H1 (cell line): Measurements from ENCODE around the gene ABHD10. TPM values are rescaled to one million over a fixed set of nuclear protein-coding genes. Genes with fewer than 3 reads are reported as not detected.

Experiments used
- BRCA1 ChIP-seq: IDR thresholded peaks from 2 replicates; pipeline ENCODE4 v1.6.1; 2012; ENCODE audit warnings: low read depth, low read length, improper control_type of control experiment
- CREB1 ChIP-seq: IDR thresholded peaks from 2 replicates; pipeline ENCODE4 v1.6.1; 2012; ENCODE audit warnings: inconsistent platforms
- CTCF ChIP-seq, 3 experiments: IDR thresholded peaks; 1 replicate in 2 of 3; 2 replicates in 1 of 3; pipeline versions ENCODE4 v1.5.1 to v1.6.1; 2011; ENCODE audit warnings: low read length in 3 of 3, mild to moderate bottlenecking in 3 of 3, inconsistent platforms in 2 of 3, low read depth in 1 of 3, moderate library complexity in 1 of 3; ENCODE audit not compliant: insufficient read depth in 1 of 3; ENCODE audit errors: control extremely low read depth in 1 of 3
- GABPA ChIP-seq: IDR thresholded peaks from 2 replicates; pipeline ENCODE4 v1.6.1; 2011; ENCODE audit warnings: mild to moderate bottlenecking, low read length, moderate library complexity, borderline replicate concordance; ENCODE audit not compliant: insufficient read depth
- GTF2F1 ChIP-seq: IDR thresholded peaks from 2 replicates; pipeline ENCODE4 v1.6.1; 2012; ENCODE audit warnings: low read depth, low read length, improper control_type of control experiment, borderline replicate concordance
- NANOG ChIP-seq: IDR thresholded peaks from 2 replicates; pipeline ENCODE4 v1.6.1; 2011; ENCODE audit warnings: low read length, low read depth, mild to moderate bottlenecking, inconsistent platforms; ENCODE audit not compliant: insufficient read depth, poor library complexity, severe bottlenecking
- USF2 ChIP-seq: IDR thresholded peaks from 2 replicates; pipeline ENCODE4 v1.6.1; 2011; ENCODE audit warnings: low read length, improper control_type of control experiment
- polyA plus RNA-seq, 7 experiments: library from polyadenylated mRNA; depleted of rRNA in 3 of 7; stranded (reverse) in 5 of 7; unstranded in 2 of 7; fragments of >200 nt in 5 of 7; fragments of 200-250 nt in 2 of 7; gene quantifications; 1 replicate in 5 of 7; 2 replicates in 1 of 7; 4 replicates in 1 of 7; pipeline versions ENCODE4 v1.2.1 to v1.2.3, GENCODE V29; 2011 to 2013; ENCODE audit warnings: missing spikeins in 2 of 7, mixed read lengths in 2 of 7
- total RNA-seq: library from RNA; stranded (reverse); fragmentation: NEBNext Ultra II Directional; extraction: Animal tissue kit (Norgen Biotek cat#: 25700); gene quantifications from 2 replicates; pipeline ENCODE4 v1.2.1, GENCODE V29; 2021

Gene ABHD10
- total and polyA plus RNA-seq, 2 of the 8 experiments (the other 6 are each of a cell fraction or from before 2014, with no cell fraction given): 10.9 to 24.6 TPM

DNA sequence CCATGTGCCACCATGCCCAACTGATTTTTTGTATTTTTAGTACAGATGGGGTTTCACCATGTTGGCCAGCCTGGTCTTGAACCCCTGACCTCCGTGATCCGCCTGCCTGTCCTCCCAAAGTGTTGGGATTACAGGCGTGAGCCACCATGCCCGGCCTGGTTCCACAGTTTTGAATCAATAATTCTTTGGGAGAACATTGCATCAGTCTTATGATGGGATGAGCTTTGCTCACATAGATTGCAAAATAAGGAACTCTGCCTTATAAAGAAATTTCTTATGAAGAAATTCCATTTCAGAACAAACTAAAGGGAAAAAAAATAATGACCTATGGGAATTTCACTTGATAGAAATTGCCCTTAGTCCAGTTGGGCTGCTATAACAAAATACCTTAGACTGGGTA is 39.9 kb downstream of the ABHD10 start (continued):
- TF ChIP-seq USF2: no peak
- TF ChIP-seq NANOG: no peak
- no peak for TF ChIP-seq BRCA1
- TF ChIP-seq GABPA: no peak
- no peak for TF ChIP-seq CREB1
- TF ChIP-seq CTCF (IDR thresholded peaks at IDR 0.05; ENCODE audit: control extremely low read depth in 1 of 3, insufficient read depth in 1 of 3, low read depth in 1 of 3, low read length in 3 of 3): no peak
- no peak for TF ChIP-seq GTF2F1
